ENCODE results near the gene NFX1. TPM values are rescaled to one million over a fixed set of nuclear protein-coding genes. Genes with fewer than 3 reads are reported as not detected.
A peak's percentile ranks its signal among the peaks of the same experiment; 100 is the strongest.

The NFX1 gene
- polyA plus RNA-seq (2013): 31.1 TPM

DNA sequence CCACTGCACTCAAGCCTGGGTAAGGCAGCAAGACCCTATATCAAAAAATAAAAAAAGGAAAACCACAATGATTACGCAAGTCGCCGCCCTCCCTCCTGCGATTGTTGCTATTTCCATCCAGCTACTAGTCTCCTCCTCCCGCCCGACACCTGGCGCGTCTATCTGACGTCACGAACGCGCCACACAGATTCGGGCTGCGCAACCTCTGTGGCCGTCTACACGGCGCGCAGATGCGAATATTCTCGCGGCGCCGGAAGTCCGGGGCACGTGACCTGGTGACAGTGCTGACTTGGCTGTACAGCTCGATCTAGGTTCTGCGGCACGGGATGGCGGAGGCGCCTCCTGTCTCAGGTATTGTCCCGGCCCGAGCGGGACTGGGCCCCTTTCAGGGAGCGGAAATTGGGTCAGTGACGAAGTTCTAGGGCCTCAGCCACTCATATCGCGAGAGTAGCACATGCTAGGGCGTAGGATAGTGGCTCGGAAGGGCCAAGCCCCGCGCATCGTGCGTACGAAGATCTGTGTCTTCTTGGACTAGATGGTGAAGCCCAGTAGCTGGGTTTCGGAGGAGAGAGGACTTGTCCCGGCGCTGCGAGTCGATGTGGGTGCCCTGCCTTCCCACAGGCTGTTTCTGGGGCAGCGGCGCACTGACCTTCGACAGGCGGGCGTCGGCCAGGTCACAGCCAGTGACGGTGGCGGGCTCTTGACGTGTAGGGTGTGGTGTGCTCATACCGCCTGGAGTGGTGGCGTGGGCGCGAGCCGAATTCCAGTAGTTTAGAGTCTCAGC is at the start of gene NFX1:
NFX1 (plus strand) TSS at position 270 of the 784 bp plus-strand sequence; CDS start at position 327, 57 bp downstream.
- no peaks in the 10 kb centered on the region for H3K27me3 ChIP-seq (replicated peaks in 2 of 5; ENCODE audit: control insufficient read depth in 4 of 5, insufficient read depth in 5 of 5, low read length in 4 of 5)
- peak; percentile 100 for DNase-seq
- ChIA-PET POLR2A (interaction anchor here (0.6 to 1.3 kb wide), 7 partner anchors 12 to 132 kb away, joined by 3 to 5 read pairs (median 3); partner anchors contain the start of gene BAG1), CTCF (interaction anchor here (0.6 to 1.8 kb wide), 8 partner anchors 10 to 184 kb away, joined by 3 to 6 read pairs (median 4); partner anchors contain the start of genes BAG1 and CHMP5)
- peak within 1 kb of the TSS; percentile 97 to 99 for H3K27ac ChIP-seq (ENCODE audit: insufficient read depth in 1 of 2, low read depth in 1 of 2, low read length in 2 of 2, poor library complexity in 1 of 2, severe bottlenecking in 2 of 2)
- no peaks in the 10 kb centered on the region for H3K9me3 ChIP-seq (ENCODE audit: control extremely low read depth in 1 of 5, control insufficient read depth in 4 of 5, insufficient read depth in 2 of 5, low read depth in 1 of 5, low read length in 4 of 5)
- peak within 1 kb of the TSS; percentile 49 to 95 (median 80) for H3K4me3 ChIP-seq (ENCODE audit: control insufficient read depth in 1 of 7, extremely low read depth in 1 of 7, insufficient read depth in 4 of 7, low read depth in 2 of 7, low read length in 6 of 7)
- peaks cover 6 to 59% (median 48%) of the 10 kb centered on the region in 4 experiments for H3K4me1 ChIP-seq (ENCODE audit: control extremely low read depth in 1 of 4, control insufficient read depth in 4 of 4, insufficient read depth in 4 of 4, low read length in 3 of 4)
- 0% methylated on average over 60 of the region's 63 CpGs for WGBS (ENCODE audit: insufficient coverage)
- peaks cover 5 to 38% (median 21%) of the 10 kb centered on the region in 4 experiments for H3K36me3 ChIP-seq (ENCODE audit: control insufficient read depth in 4 of 4, insufficient read depth in 4 of 4, low read length in 3 of 4)

DNA sequence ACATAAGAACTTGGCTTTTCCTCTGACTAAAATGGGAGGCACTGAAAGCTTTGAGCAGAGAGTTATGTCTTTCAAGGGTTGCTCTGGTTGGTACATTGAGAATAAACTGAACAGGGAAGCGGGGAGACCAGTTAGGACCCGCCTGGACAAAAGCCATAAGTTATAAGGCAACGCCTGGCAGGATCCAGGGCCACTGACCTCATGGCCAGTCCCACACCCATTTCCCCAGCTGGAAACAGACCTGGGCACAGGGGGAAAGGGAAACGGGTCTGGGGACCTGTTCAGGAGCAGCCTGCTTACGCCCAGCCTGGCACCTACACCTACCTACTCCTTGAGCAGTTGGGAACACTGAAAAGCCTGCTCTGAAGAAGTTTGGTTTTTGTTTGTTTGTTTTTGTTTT is 49.0 kb upstream of the NFX1 start:
- ChIA-PET POLR2A (no interaction called here), CTCF (interaction anchor here (0.9 to 3.6 kb wide), 7 partner anchors 8 to 62 kb away, joined by 3 to 30 read pairs (median 5); no protein-coding TSS in a partner anchor)
- Histone ChIP-seq H3K27me3 (replicated peaks in 2 of 5; ENCODE audit: control insufficient read depth in 4 of 5, insufficient read depth in 5 of 5, low read length in 4 of 5) (no peaks in the 10 kb centered on the region), H3K4me3 (ENCODE audit: control insufficient read depth in 1 of 7, extremely low read depth in 1 of 7, insufficient read depth in 4 of 7, low read depth in 2 of 7, low read length in 6 of 7) (no peak overlapping the region), H3K36me3 (ENCODE audit: control insufficient read depth in 4 of 4, insufficient read depth in 4 of 4, low read length in 3 of 4) (no peaks in the 10 kb centered on the region), H3K27ac (ENCODE audit: insufficient read depth in 1 of 2, low read depth in 1 of 2, low read length in 2 of 2, poor library complexity in 1 of 2, severe bottlenecking in 2 of 2) (no peak overlapping the region), H3K9me3 (ENCODE audit: control extremely low read depth in 1 of 5, control insufficient read depth in 4 of 5, insufficient read depth in 2 of 5, low read depth in 1 of 5, low read length in 4 of 5) (no peaks in the 10 kb centered on the region), H3K4me1 (ENCODE audit: control extremely low read depth in 1 of 4, control insufficient read depth in 4 of 4, insufficient read depth in 4 of 4, low read length in 3 of 4) (peaks cover 0 to 23% (median 12%) of the 10 kb centered on the region in 4 experiments)
- DNase-seq: no peak
- 93% methylated on average over 3 of the region's 5 CpGs for WGBS (ENCODE audit: insufficient coverage)

DNA sequence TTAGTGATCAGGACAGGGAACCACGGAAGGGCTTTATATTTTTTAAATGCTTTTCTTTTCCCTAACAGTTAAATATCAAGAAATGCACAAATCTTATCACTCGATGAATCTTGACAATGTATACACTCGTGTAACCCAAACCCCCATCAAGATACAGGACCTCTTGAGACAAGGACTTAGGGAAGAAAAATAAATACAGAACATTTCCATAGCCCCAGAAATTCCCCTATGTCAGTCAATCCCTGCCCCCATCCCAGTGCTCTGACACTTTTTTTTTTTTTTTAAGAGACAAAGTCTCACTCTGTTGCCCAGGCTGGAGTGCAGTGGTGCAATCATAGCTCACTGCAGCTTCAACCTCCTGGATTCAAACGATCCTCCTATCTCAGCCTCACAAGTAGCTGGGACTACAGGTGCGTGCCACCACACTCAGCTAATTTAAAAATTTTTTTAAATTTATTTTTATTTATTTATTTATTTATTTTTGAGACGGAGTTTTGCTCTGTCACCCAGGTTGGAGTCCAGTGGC is 47.6 kb upstream of the NFX1 start:
- Histone ChIP-seq H3K36me3 (ENCODE audit: control insufficient read depth in 4 of 4, insufficient read depth in 4 of 4, low read length in 3 of 4) (peaks cover 0 to under 1% (median 0%) of the 10 kb centered on the region in 4 experiments), H3K4me3 (ENCODE audit: control insufficient read depth in 1 of 7, extremely low read depth in 1 of 7, insufficient read depth in 4 of 7, low read depth in 2 of 7, low read length in 6 of 7) (no peak overlapping the region), H3K9me3 (ENCODE audit: control extremely low read depth in 1 of 5, control insufficient read depth in 4 of 5, insufficient read depth in 2 of 5, low read depth in 1 of 5, low read length in 4 of 5) (no peaks in the 10 kb centered on the region), H3K4me1 (ENCODE audit: control extremely low read depth in 1 of 4, control insufficient read depth in 4 of 4, insufficient read depth in 4 of 4, low read length in 3 of 4) (peaks cover 0 to 23% (median 12%) of the 10 kb centered on the region in 4 experiments), H3K27ac (ENCODE audit: insufficient read depth in 1 of 2, low read depth in 1 of 2, low read length in 2 of 2, poor library complexity in 1 of 2, severe bottlenecking in 2 of 2) (no peak overlapping the region), H3K27me3 (replicated peaks in 2 of 5; ENCODE audit: control insufficient read depth in 4 of 5, insufficient read depth in 5 of 5, low read length in 4 of 5) (no peaks in the 10 kb centered on the region)
- DNase-seq: no peak
- ChIA-PET POLR2A (no interaction called here), CTCF (interaction anchor here (2.6 to 4.4 kb wide), 2 partner anchors 14 to 16 kb away, joined by 7 to 14 read pairs; no protein-coding TSS in a partner anchor)
- WGBS (ENCODE audit: insufficient coverage): 94% methylated on average over 3 of the region's 6 CpGs

GRCh38 chr9:33244137-33244784 is 46.1 kb upstream of the NFX1 start:
- Histone ChIP-seq H3K9me3 (ENCODE audit: control extremely low read depth in 1 of 5, control insufficient read depth in 4 of 5, insufficient read depth in 2 of 5, low read depth in 1 of 5, low read length in 4 of 5) (no peaks in the 10 kb centered on the region), H3K27ac (ENCODE audit: insufficient read depth in 1 of 2, low read depth in 1 of 2, low read length in 2 of 2, poor library complexity in 1 of 2, severe bottlenecking in 2 of 2) (no peak overlapping the region), H3K36me3 (ENCODE audit: control insufficient read depth in 4 of 4, insufficient read depth in 4 of 4, low read length in 3 of 4) (peaks cover 0 to 6% (median 4%) of the 10 kb centered on the region in 4 experiments), H3K4me1 (ENCODE audit: control extremely low read depth in 1 of 4, control insufficient read depth in 4 of 4, insufficient read depth in 4 of 4, low read length in 3 of 4) (peaks cover 0 to 21% (median 13%) of the 10 kb centered on the region in 4 experiments), H3K27me3 (replicated peaks in 2 of 5; ENCODE audit: control insufficient read depth in 4 of 5, insufficient read depth in 5 of 5, low read length in 4 of 5) (no peaks in the 10 kb centered on the region), H3K4me3 (ENCODE audit: control insufficient read depth in 1 of 7, extremely low read depth in 1 of 7, insufficient read depth in 4 of 7, low read depth in 2 of 7, low read length in 6 of 7) (no peak overlapping the region)
- CTCF ChIA-PET: interaction anchor here (0.6 to 4.4 kb wide), 4 partner anchors 8 to 43 kb away, joined by 3 to 14 read pairs (median 5); no protein-coding TSS in a partner anchor
- WGBS (ENCODE audit: insufficient coverage): 96% methylated on average over 7 of the region's 9 CpGs
- POLR2A ChIA-PET: no interaction called here
- DNase-seq: no peak

- H3K4me1 ChIP-seq (ENCODE audit: control extremely low read depth in 1 of 4, control insufficient read depth in 4 of 4, insufficient read depth in 4 of 4, low read length in 3 of 4): peaks cover 0 to 13% (median 6%) of the 10 kb centered on the region in 4 experiments
- 100% methylated on average over 2 of the region's 2 CpGs for WGBS (ENCODE audit: insufficient coverage)
- H3K27ac ChIP-seq (ENCODE audit: insufficient read depth in 1 of 2, low read depth in 1 of 2, low read length in 2 of 2, poor library complexity in 1 of 2, severe bottlenecking in 2 of 2): no peak overlapping the region
- H3K27me3 ChIP-seq (replicated peaks in 2 of 5; ENCODE audit: control insufficient read depth in 4 of 5, insufficient read depth in 5 of 5, low read length in 4 of 5): no peaks in the 10 kb centered on the region
- ChIA-PET CTCF (interaction anchor here (4.4 kb wide), 1 partner anchor 19 kb away, joined by 14 read pairs; no protein-coding TSS in a partner anchor), POLR2A (no interaction called here)
- H3K4me3 ChIP-seq (ENCODE audit: control insufficient read depth in 1 of 7, extremely low read depth in 1 of 7, insufficient read depth in 4 of 7, low read depth in 2 of 7, low read length in 6 of 7): no peak overlapping the region
- H3K9me3 ChIP-seq (ENCODE audit: control extremely low read depth in 1 of 5, control insufficient read depth in 4 of 5, insufficient read depth in 2 of 5, low read depth in 1 of 5, low read length in 4 of 5): no peaks in the 10 kb centered on the region
- no peak for DNase-seq
- peaks cover 0 to 14% (median 6%) of the 10 kb centered on the region in 4 experiments for H3K36me3 ChIP-seq (ENCODE audit: control insufficient read depth in 4 of 4, insufficient read depth in 4 of 4, low read length in 3 of 4)
Measured at GRCh38 chr9:33245341-33245740, 45.0 kb upstream of the NFX1 start.

DNA sequence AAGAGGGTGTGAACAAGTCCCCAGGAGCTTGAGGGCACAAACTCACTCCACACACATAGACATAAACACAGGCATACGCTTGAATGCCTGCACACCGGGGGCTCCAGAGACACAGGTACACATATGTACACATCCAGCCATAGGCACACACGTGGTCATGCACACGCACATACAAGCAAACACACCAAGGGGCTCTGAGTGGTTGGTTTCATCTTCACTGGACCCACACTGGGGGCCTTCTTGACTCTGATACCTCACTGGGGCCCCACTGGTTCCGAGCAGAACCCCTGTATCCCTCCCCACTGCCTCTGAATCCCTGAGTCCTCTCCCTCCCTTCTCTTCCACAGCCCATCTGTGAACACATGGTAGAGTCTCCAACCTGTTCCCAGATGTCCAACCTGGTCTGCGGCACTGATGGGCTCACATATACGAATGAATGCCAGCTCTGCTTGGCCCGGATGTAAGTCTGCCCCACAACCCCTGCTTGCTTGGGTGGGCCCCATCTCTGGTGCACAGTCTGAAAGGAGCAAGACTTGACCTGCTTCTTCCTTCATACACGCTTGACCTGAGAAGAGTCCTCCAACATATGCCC is 44.0 kb upstream of the NFX1 start:
- ChIA-PET CTCF (no interaction called here), POLR2A (no interaction called here)
- peaks cover 0 to 20% (median 9%) of the 10 kb centered on the region in 4 experiments for H3K36me3 ChIP-seq (ENCODE audit: control insufficient read depth in 4 of 4, insufficient read depth in 4 of 4, low read length in 3 of 4)
- no peaks in the 10 kb centered on the region for H3K27me3 ChIP-seq (replicated peaks in 2 of 5; ENCODE audit: control insufficient read depth in 4 of 5, insufficient read depth in 5 of 5, low read length in 4 of 5)
- H3K4me3 ChIP-seq (ENCODE audit: control insufficient read depth in 1 of 7, extremely low read depth in 1 of 7, insufficient read depth in 4 of 7, low read depth in 2 of 7, low read length in 6 of 7): no peak overlapping the region
- H3K4me1 ChIP-seq (ENCODE audit: control extremely low read depth in 1 of 4, control insufficient read depth in 4 of 4, insufficient read depth in 4 of 4, low read length in 3 of 4): peaks cover 0 to 6% (median 3%) of the 10 kb centered on the region in 4 experiments
- no peaks in the 10 kb centered on the region for H3K9me3 ChIP-seq (ENCODE audit: control extremely low read depth in 1 of 5, control insufficient read depth in 4 of 5, insufficient read depth in 2 of 5, low read depth in 1 of 5, low read length in 4 of 5)
- H3K27ac ChIP-seq (ENCODE audit: insufficient read depth in 1 of 2, low read depth in 1 of 2, low read length in 2 of 2, poor library complexity in 1 of 2, severe bottlenecking in 2 of 2): no peak overlapping the region
- WGBS (ENCODE audit: insufficient coverage): 92% methylated on average over 7 of the region's 9 CpGs
- DNase-seq: no peak

Measured in common myeloid progenitor, CD34-positive (primary cell).